ENCODE data around the gene PARD3. TPM values are rescaled to one million over a fixed set of nuclear protein-coding genes. Genes with fewer than 3 reads are reported as not detected.

Gene PARD3
- polyA plus RNA-seq, 6 donors from 2014 or later: 0.05 to 0.36 (median 0.16) TPM; not detected in 3

GRCh38 chr10:34124522-34125035 lies 690.5 kb downstream of the PARD3 start:
- Mint-ChIP-seq H3K9me3 (peaks cover 0 to 4% (median 0%) of the 10 kb centered on the region in 7 donors), H3K4me3 (no peak overlapping the region), H3K27me3 (no peaks in the 10 kb centered on the region), H3K4me1 (no peaks in the 10 kb centered on the region), H3K36me3 (no peaks in the 10 kb centered on the region), H3K27ac (no peak overlapping the region)
- DNase-seq (no peak), ATAC-seq (ENCODE audit: low read depth in 2 of 2) (no peak)

- Mint-ChIP-seq H3K4me1 (no peaks in the 10 kb centered on the region), H3K36me3 (no peaks in the 10 kb centered on the region), H3K4me3 (no peak overlapping the region), H3K27ac (no peak overlapping the region), H3K27me3 (no peaks in the 10 kb centered on the region), H3K9me3 (no peaks in the 10 kb centered on the region)
- DNase-seq (no peak), ATAC-seq (ENCODE audit: low read depth in 2 of 2) (no peak)
Observed at GRCh38 chr10:34121781-34122622, 693.1 kb downstream of the PARD3 start.

- Mint-ChIP-seq H3K27ac (no peak overlapping the region), H3K4me3 (no peak overlapping the region), H3K27me3 (no peaks in the 10 kb centered on the region), H3K36me3 (no peaks in the 10 kb centered on the region), H3K4me1 (no peaks in the 10 kb centered on the region), H3K9me3 (no peaks in the 10 kb centered on the region)
- DNase-seq: no peak
- ATAC-seq (ENCODE audit: low read depth in 2 of 2): no peak
Observed at GRCh38 chr10:34121125-34121753, 693.9 kb downstream of the PARD3 start.

GRCh38 chr10:34119456-34119855 lies 695.6 kb downstream of the PARD3 start:
- Mint-ChIP-seq H3K27me3 (no peaks in the 10 kb centered on the region), H3K27ac (no peak overlapping the region), H3K36me3 (no peaks in the 10 kb centered on the region), H3K4me3 (no peak overlapping the region), H3K4me1 (no peaks in the 10 kb centered on the region), H3K9me3 (no peaks in the 10 kb centered on the region)
- DNase-seq (no peak), ATAC-seq (ENCODE audit: low read depth in 2 of 2) (no peak)

- Mint-ChIP-seq H3K4me1 (no peaks in the 10 kb centered on the region), H3K4me3 (no peak overlapping the region), H3K27me3 (no peaks in the 10 kb centered on the region), H3K36me3 (no peaks in the 10 kb centered on the region), H3K9me3 (no peaks in the 10 kb centered on the region), H3K27ac (no peak overlapping the region)
- no peak for ATAC-seq (ENCODE audit: low read depth in 2 of 2)
- no peak for DNase-seq
Observed at GRCh38 chr10:34116681-34117271, 698.3 kb downstream of the PARD3 start.

- H3K4me3 Mint-ChIP-seq: no peak overlapping the region
- H3K4me1 Mint-ChIP-seq: no peaks in the 10 kb centered on the region
- H3K27ac Mint-ChIP-seq: no peak overlapping the region
- no peak for ATAC-seq (ENCODE audit: low read depth in 2 of 2)
- H3K9me3 Mint-ChIP-seq: no peaks in the 10 kb centered on the region
- no peaks in the 10 kb centered on the region for H3K36me3 Mint-ChIP-seq
- H3K27me3 Mint-ChIP-seq: no peaks in the 10 kb centered on the region
- DNase-seq: no peak
Observed at GRCh38 chr10:34116220-34116641, 698.9 kb downstream of the PARD3 start.

GRCh38 chr10:34114914-34115313 lies 700.2 kb downstream of the PARD3 start:
- Mint-ChIP-seq H3K4me1 (no peaks in the 10 kb centered on the region), H3K4me3 (no peak overlapping the region), H3K36me3 (no peaks in the 10 kb centered on the region), H3K27me3 (no peaks in the 10 kb centered on the region), H3K9me3 (no peaks in the 10 kb centered on the region), H3K27ac (peak overlapping the region in 1 of 6 donors; percentile 36)
- DNase-seq: no peak
- no peak for ATAC-seq (ENCODE audit: low read depth in 2 of 2)

- no peak for ATAC-seq (ENCODE audit: low read depth in 2 of 2)
Observed at GRCh38 chr10:34113504-34114225, 701.4 kb downstream of the PARD3 start.

GRCh38 chr10:34112171-34112782 lies 702.8 kb downstream of the PARD3 start:
- ATAC-seq (ENCODE audit: low read depth in 2 of 2) (no peak), DNase-seq (no peak)
- no peaks in the 10 kb centered on the region for H3K27me3 Mint-ChIP-seq

More at GRCh38 chr10:34113504-34114225, 701.4 kb downstream of the PARD3 start:
- Mint-ChIP-seq H3K27me3 (no peaks in the 10 kb centered on the region), H3K4me3 (no peak overlapping the region), H3K27ac (no peak overlapping the region), H3K4me1 (no peaks in the 10 kb centered on the region), H3K36me3 (no peaks in the 10 kb centered on the region), H3K9me3 (no peaks in the 10 kb centered on the region)
- no peak for DNase-seq

GRCh38 chr10:34111179-34111578 lies 703.9 kb downstream of the PARD3 start:
- H3K4me3 Mint-ChIP-seq: no peak overlapping the region
- H3K4me1 Mint-ChIP-seq: no peaks in the 10 kb centered on the region
- ATAC-seq (ENCODE audit: low read depth in 2 of 2): no peak

More at GRCh38 chr10:34112171-34112782, 702.8 kb downstream of the PARD3 start:
- no peaks in the 10 kb centered on the region for H3K9me3 Mint-ChIP-seq
- no peak overlapping the region for H3K4me3 Mint-ChIP-seq
- H3K4me1 Mint-ChIP-seq: no peaks in the 10 kb centered on the region
- H3K27ac Mint-ChIP-seq: no peak overlapping the region
- no peaks in the 10 kb centered on the region for H3K36me3 Mint-ChIP-seq

GRCh38 chr10:34109952-34110702 lies 705.0 kb downstream of the PARD3 start:
- Mint-ChIP-seq H3K36me3 (no peaks in the 10 kb centered on the region), H3K27ac (no peak overlapping the region), H3K27me3 (no peaks in the 10 kb centered on the region), H3K4me3 (no peak overlapping the region), H3K4me1 (no peaks in the 10 kb centered on the region), H3K9me3 (peaks cover 0 to 5% (median 0%) of the 10 kb centered on the region in 7 donors)
- no peak for ATAC-seq (ENCODE audit: low read depth in 2 of 2)
- DNase-seq: no peak

More at GRCh38 chr10:34111179-34111578, 703.9 kb downstream of the PARD3 start:
- Mint-ChIP-seq H3K27me3 (no peaks in the 10 kb centered on the region), H3K27ac (no peak overlapping the region), H3K9me3 (no peaks in the 10 kb centered on the region), H3K36me3 (no peaks in the 10 kb centered on the region)
- no peak for DNase-seq

- H3K36me3 Mint-ChIP-seq: no peaks in the 10 kb centered on the region
- no peak for DNase-seq
- H3K4me3 Mint-ChIP-seq: no peak overlapping the region
- no peak for ATAC-seq (ENCODE audit: low read depth in 2 of 2)
- no peaks in the 10 kb centered on the region for H3K4me1 Mint-ChIP-seq
- H3K27ac Mint-ChIP-seq: no peak overlapping the region
- no peaks in the 10 kb centered on the region for H3K27me3 Mint-ChIP-seq
- peaks cover 0 to 5% (median 0%) of the 10 kb centered on the region in 7 donors for H3K9me3 Mint-ChIP-seq
Observed at GRCh38 chr10:34109495-34109894, 705.6 kb downstream of the PARD3 start.

Measured in naive B cell (primary cell).